PFSK-1 (cell line): ENCODE data around the gene TTPAL.

Experiments used
- POLR2AphosphoS5 ChIP-seq: IDR thresholded peaks from 2 replicates; pipeline ENCODE4 v1.6.1; 2012; ENCODE audit warnings: low read depth, mild to moderate bottlenecking, control low read depth, low read length, moderate library complexity
- SIN3A ChIP-seq: IDR thresholded peaks from 2 replicates; pipeline ENCODE4 v1.6.1; 2012; ENCODE audit warnings: mild to moderate bottlenecking, low read length, moderate library complexity, borderline replicate concordance; ENCODE audit not compliant: insufficient read depth
- TAF1 ChIP-seq: IDR thresholded peaks from 2 replicates; pipeline ENCODE4 v1.6.1; 2012; ENCODE audit warnings: low read length, control low read depth, borderline replicate concordance; ENCODE audit not compliant: insufficient read depth
- TF ChIP-seq, protein P1 (sequence below), 2 experiments: IDR thresholded peaks; 2 replicates each; pipeline versions ENCODE4 v1.6.1 to v1.8.0; 2011 to 2012; ENCODE audit warnings: low read depth in 2 of 2, low read length in 2 of 2, control low read depth in 1 of 2, inconsistent platforms in 1 of 2, mild to moderate bottlenecking in 1 of 2, moderate library complexity in 1 of 2; ENCODE audit not compliant: insufficient read depth in 1 of 2

DNA sequence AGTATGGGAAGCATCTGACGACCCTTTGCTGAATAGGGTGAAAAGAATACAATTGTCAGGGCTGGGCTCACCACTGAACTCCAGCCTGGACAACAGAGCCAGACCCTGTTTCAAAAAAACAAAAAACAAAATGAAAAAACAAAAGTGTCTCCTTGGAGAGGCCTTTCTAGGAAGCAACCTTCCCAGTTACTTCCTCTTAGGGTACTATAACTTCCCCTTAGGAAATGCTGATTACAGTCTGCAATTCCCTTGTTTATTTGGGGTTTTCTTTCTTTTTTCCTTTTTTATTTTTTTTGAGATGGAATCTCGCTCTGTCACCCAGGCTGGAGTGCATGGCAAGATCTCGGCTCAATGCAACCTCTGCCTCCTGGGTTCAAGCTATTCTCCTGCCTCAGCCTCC lies 20.5 kb upstream of the TTPAL start:
- TF ChIP-seq POLR2AphosphoS5 (no peak), TAF1 (no peak), SIN3A (no peak)
- TF ChIP-seq, protein P1, sequence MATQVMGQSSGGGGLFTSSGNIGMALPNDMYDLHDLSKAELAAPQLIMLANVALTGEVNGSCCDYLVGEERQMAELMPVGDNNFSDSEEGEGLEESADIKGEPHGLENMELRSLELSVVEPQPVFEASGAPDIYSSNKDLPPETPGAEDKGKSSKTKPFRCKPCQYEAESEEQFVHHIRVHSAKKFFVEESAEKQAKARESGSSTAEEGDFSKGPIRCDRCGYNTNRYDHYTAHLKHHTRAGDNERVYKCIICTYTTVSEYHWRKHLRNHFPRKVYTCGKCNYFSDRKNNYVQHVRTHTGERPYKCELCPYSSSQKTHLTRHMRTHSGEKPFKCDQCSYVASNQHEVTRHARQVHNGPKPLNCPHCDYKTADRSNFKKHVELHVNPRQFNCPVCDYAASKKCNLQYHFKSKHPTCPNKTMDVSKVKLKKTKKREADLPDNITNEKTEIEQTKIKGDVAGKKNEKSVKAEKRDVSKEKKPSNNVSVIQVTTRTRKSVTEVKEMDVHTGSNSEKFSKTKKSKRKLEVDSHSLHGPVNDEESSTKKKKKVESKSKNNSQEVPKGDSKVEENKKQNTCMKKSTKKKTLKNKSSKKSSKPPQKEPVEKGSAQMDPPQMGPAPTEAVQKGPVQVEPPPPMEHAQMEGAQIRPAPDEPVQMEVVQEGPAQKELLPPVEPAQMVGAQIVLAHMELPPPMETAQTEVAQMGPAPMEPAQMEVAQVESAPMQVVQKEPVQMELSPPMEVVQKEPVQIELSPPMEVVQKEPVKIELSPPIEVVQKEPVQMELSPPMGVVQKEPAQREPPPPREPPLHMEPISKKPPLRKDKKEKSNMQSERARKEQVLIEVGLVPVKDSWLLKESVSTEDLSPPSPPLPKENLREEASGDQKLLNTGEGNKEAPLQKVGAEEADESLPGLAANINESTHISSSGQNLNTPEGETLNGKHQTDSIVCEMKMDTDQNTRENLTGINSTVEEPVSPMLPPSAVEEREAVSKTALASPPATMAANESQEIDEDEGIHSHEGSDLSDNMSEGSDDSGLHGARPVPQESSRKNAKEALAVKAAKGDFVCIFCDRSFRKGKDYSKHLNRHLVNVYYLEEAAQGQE (IDR thresholded peaks at IDR 0.05; ENCODE audit: insufficient read depth in 1 of 2, low read depth in 2 of 2, low read length in 2 of 2): no peak
